B cell (primary cell): ENCODE data around the gene MED31. TPM values are rescaled to one million over a fixed set of nuclear protein-coding genes. Genes with fewer than 3 reads are reported as not detected.
"Not testable (repeated sequence)": the region's sequence is repeated elsewhere in the genome, so short reads cannot be mapped to it uniquely, and the experiment has no call there.

Experiments
- ATAC-seq: fragments of 200-7000 bp; cut with Tn5 transposase; one replicate; pipeline ENCODE4 v1.10.0; 2021; ENCODE audit warnings: low read depth, mild to moderate bottlenecking, moderate number of reproducible peaks, moderate library complexity
- CTCF ChIA-PET: fragments of 350-600 bp; sonication (Branson Sonifier 250); formaldehyde crosslinking; loops from one replicate; lab custom pipeline; 2021; ENCODE audit warnings: antibody characterized with exemption, inconsistent platforms; lab: Charles Lee
- POLR2A ChIA-PET: fragments of 350-600 bp; sonication (Branson Sonifier 250); formaldehyde crosslinking; loops from one replicate; lab custom pipeline; 2021; ENCODE audit warnings: antibody characterized with exemption; lab: Charles Lee
- DNase-seq: peaks from one replicate; pipeline ENCODE4 v3.0.0; 2013
- H2AFZ ChIP-seq: 2 replicates; pipeline ENCODE4 v1.6.1; 2012; ENCODE audit warnings: mild to moderate bottlenecking, low read depth, low read length; ENCODE audit not compliant: insufficient read depth, poor library complexity, severe bottlenecking
- H3K27ac ChIP-seq, 2 donors: 1 replicate in 1 of 2; 2 replicates in 1 of 2; pipeline ENCODE4 v1.5.1; 2012 to 2013; ENCODE audit warnings: low read length in 2 of 2, mild to moderate bottlenecking in 2 of 2, moderate library complexity in 1 of 2
- H3K27me3 ChIP-seq, 4 experiments: fragments of 200-600 bp in 1 of 4; sonication (generic) in 1 of 4; replicated peaks in 1 of 4; 1 replicate in 2 of 4; 2 replicates in 2 of 4; pipeline versions ENCODE4 v1.6.1 to v1.7.0; 2013 to 2016; ENCODE audit warnings: low read length in 3 of 4, mild to moderate bottlenecking in 2 of 4, mixed read lengths in 1 of 4, moderate library complexity in 1 of 4; ENCODE audit not compliant: insufficient read depth in 4 of 4, control insufficient read depth in 3 of 4; ENCODE audit errors: control extremely low read depth in 1 of 4
- H3K36me3 ChIP-seq, 2 experiments: replicated peaks in 1 of 2; 1 replicate in 1 of 2; 2 replicates in 1 of 2; pipeline versions ENCODE4 v1.6.1 to v1.7.1; 2013; ENCODE audit warnings: low read length in 1 of 2; ENCODE audit not compliant: insufficient read depth in 2 of 2, control insufficient read depth in 1 of 2; ENCODE audit errors: control extremely low read depth in 1 of 2, extremely low read depth in 1 of 2
- H3K4me1 ChIP-seq, 2 donors: fragments of 200-600 bp in 1 of 2; sonication (generic) in 1 of 2; 1 replicate in 1 of 2; 2 replicates in 1 of 2; pipeline versions ENCODE4 v1.5.1 to v1.6.1; 2013 to 2017; ENCODE audit warnings: low read length in 2 of 2; ENCODE audit not compliant: control insufficient read depth in 2 of 2, insufficient read depth in 2 of 2
- H3K4me2 ChIP-seq: replicated peaks from 2 replicates; pipeline ENCODE3; 2012; ENCODE audit warnings: mild to moderate bottlenecking, low read depth, low read length; ENCODE audit not compliant: poor library complexity, severe bottlenecking
- H3K4me3 ChIP-seq, 5 experiments: fragments of 200-600 bp in 1 of 5; sonication (generic) in 1 of 5; 1 replicate in 3 of 5; 2 replicates in 2 of 5; pipeline versions ENCODE4 v1.5.1 to v1.7.0; 2011 to 2016; ENCODE audit warnings: low read length in 4 of 5, mild to moderate bottlenecking in 4 of 5, low read depth in 2 of 5, control low read depth in 1 of 5, moderate library complexity in 1 of 5; ENCODE audit not compliant: insufficient read depth in 1 of 5; ENCODE audit errors: control extremely low read depth in 1 of 5, extremely low read depth in 1 of 5
- H3K79me2 ChIP-seq: fragments of 200-600 bp; sonication (generic); one replicate; pipeline ENCODE4 v1.6.0; 2016; ENCODE audit warnings: low read length; ENCODE audit not compliant: control insufficient read depth, insufficient read depth
- H3K9ac ChIP-seq: fragments of 200-600 bp; sonication (generic); 2 replicates; pipeline ENCODE4 v1.6.1; 2017; ENCODE audit warnings: mild to moderate bottlenecking, low read length, moderate library complexity
- H3K9me3 ChIP-seq, 3 donors: one replicate each; pipeline versions ENCODE4 v1.6.1 to v1.7.1; 2013; ENCODE audit warnings: low read length in 2 of 3; ENCODE audit not compliant: control insufficient read depth in 2 of 3, insufficient read depth in 1 of 3; ENCODE audit errors: control extremely low read depth in 1 of 3
- H4K20me1 ChIP-seq: 2 replicates; pipeline ENCODE4 v1.6.0; 2012; ENCODE audit warnings: mild to moderate bottlenecking, low read length; ENCODE audit not compliant: insufficient read depth, control insufficient read depth, poor library complexity, severe bottlenecking
- H3K27ac Mint-ChIP-seq: one replicate; pipeline ENCODE4 v1.8.0; 2021; ENCODE audit warnings: mixed read lengths
- H3K27me3 Mint-ChIP-seq: one replicate; pipeline ENCODE4 v1.8.0; 2021; ENCODE audit warnings: mixed read lengths
- H3K4me1 Mint-ChIP-seq: one replicate; pipeline ENCODE4 v1.8.0; 2021; ENCODE audit warnings: mixed read lengths
- H3K4me3 Mint-ChIP-seq: one replicate; pipeline ENCODE4 v1.8.0; 2021; ENCODE audit warnings: mixed read lengths
- H3K9me3 Mint-ChIP-seq: one replicate; pipeline ENCODE4 v1.8.0; 2022; ENCODE audit warnings: mixed read lengths; ENCODE audit not compliant: insufficient read depth
- CTCF ChIP-seq: fragments of 200-600 bp; IDR thresholded peaks from one replicate; pipeline ENCODE4 v1.8.0; 2022; ENCODE audit warnings: antibody characterized with exemption, mild to moderate bottlenecking
- EZH2 ChIP-seq: IDR thresholded peaks from 2 replicates; pipeline ENCODE4 v1.6.1; 2012; ENCODE audit warnings: borderline replicate concordance, low read depth, mild to moderate bottlenecking, moderate library complexity, low read length; ENCODE audit not compliant: insufficient read depth, poor library complexity, severe bottlenecking
- WGBS: methylation state at CpG from one replicate; pipeline ENCODE4 v1.1.5; 2013; ENCODE audit warnings: missing lambda C conversion rate; ENCODE audit not compliant: insufficient coverage; 5-methylcytosine and 5-hydroxymethylcytosine counted together
- intact Hi-C: fragments of 100-400 bp; cut with micrococcal nuclease; formaldehyde crosslinking; loops from one replicate; pipeline ENCODE4 v1.10.0; 2022
- polyA plus RNA-seq: library from polyadenylated mRNA; depleted of rRNA; stranded (reverse); fragments of >200 nt; gene quantifications from 2 replicates; pipeline ENCODE4 v1.2.3, GENCODE V29; 2012
- total RNA-seq, 2 donors: library from RNA; stranded (reverse); fragments of 120-200 nt in 1 of 2; gene quantifications; 1 replicate in 1 of 2; 2 replicates in 1 of 2; pipeline versions ENCODE4 v1.2.3 to v1.2.4, GENCODE V29; 2013 to 2022

MED31 gene
- total and polyA plus RNA-seq, 2 donors (not counting 1 experiment from before 2014, with no cell fraction given): 9.2 to 25.5 TPM

- Histone ChIP-seq H2AFZ (peak overlapping the region; percentile 27), H3K4me2 (peak overlapping the region; percentile 78), H4K20me1 (no peaks in the 10 kb centered on the region), H3K27me3 (no peaks in the 10 kb centered on the region), H3K4me1 (peaks cover 41 to 65% of the 10 kb centered on the region in 2 donors), H3K27ac (peak overlapping the region; percentile 31 to 76), H3K9me3 (peaks cover 0 to 5% (median 0%) of the 10 kb centered on the region in 3 donors), H3K4me3 (peak overlapping the region in 1 of 5 experiments; percentile 54), H3K9ac (peak overlapping the region; percentile 43), H3K79me2 (peaks cover 23% of the 10 kb centered on the region), H3K36me3 (peaks cover 0 to 7% of the 10 kb centered on the region in 2 experiments)
- H3K27me3 Mint-ChIP-seq: no peaks in the 10 kb centered on the region
- peaks cover 63% of the 10 kb centered on the region for H3K4me1 Mint-ChIP-seq
- CTCF ChIA-PET: interaction anchor here (0.8 to 2.0 kb wide), 5 partner anchors 9 to 236 kb away, joined by 3 to 7 read pairs (median 5); partner anchors contain the start of genes C17orf100 and MED31
- H3K9me3 Mint-ChIP-seq: no peaks in the 10 kb centered on the region
- 76% methylated on average over 9 of the region's 9 CpGs for WGBS
- ATAC-seq (no peak), DNase-seq (no peak)
- peak overlapping the region; percentile 73 for H3K4me3 Mint-ChIP-seq
- peak overlapping the region; percentile 84 for H3K27ac Mint-ChIP-seq
- no peak for TF ChIP-seq EZH2
- TF ChIP-seq CTCF: no peak
- intact Hi-C loops: no loop called here
- POLR2A ChIA-PET: interaction anchor here (3.3 kb wide), 1 partner anchor 10 kb away, joined by 17 read pairs; the partner anchor contains the start of genes C17orf100 and MED31
Measured at GRCh38 chr17:6660101-6660500, 8.7 kb upstream of the MED31 start.

GRCh38 chr17:6658411-6658810, 7.0 kb upstream of the MED31 start:
- H3K4me3 ChIP-seq, H3K9me3 Mint-ChIP-seq, H2AFZ ChIP-seq, H3K9me3 ChIP-seq, H3K27me3 ChIP-seq, ATAC-seq, H3K27ac ChIP-seq, H3K9ac ChIP-seq, H4K20me1 ChIP-seq, POLR2A ChIA-PET, H3K27me3 Mint-ChIP-seq, H3K36me3 ChIP-seq: not testable (repeated sequence)
- Histone ChIP-seq H3K79me2 (peaks cover 20% of the 10 kb centered on the region), H3K4me2 (peak overlapping the region; percentile 86), H3K4me1 (peaks cover 46 to 76% of the 10 kb centered on the region in 2 donors)
- peak overlapping the region; percentile 72 for H3K27ac Mint-ChIP-seq
- CTCF ChIA-PET: interaction anchor here (2.0 kb wide), 1 partner anchor 8 kb away, joined by 6 read pairs; no protein-coding TSS in a partner anchor
- peak; percentile 3 for DNase-seq
- intact Hi-C loops: loop anchor here (10.0 kb wide), 3 partner anchors 1074 to 1176 kb away; partner anchors contain the start of genes DERL2, KDM6B, MIS12 and NLRP1
- no CpG with 5 or more reads among the region's 5 CpGs for WGBS
- H3K4me3 Mint-ChIP-seq: peak overlapping the region; percentile 94
- H3K4me1 Mint-ChIP-seq: peaks cover 72% of the 10 kb centered on the region
